SK-N-SH (cell line): Measurements from ENCODE around the gene PTOV1.
A peak's percentile ranks its signal among the peaks of the same experiment; 100 is the strongest.

Experiments used
- CHD2 ChIP-seq: fragments of 150-350 bp; IDR thresholded peaks from 2 replicates; pipeline ENCODE4 v1.6.1; 2018; ENCODE audit warnings: low read length; ENCODE audit not compliant: partially characterized antibody
- EP300 ChIP-seq, 2 experiments: IDR thresholded peaks; 2 replicates each; pipeline versions ENCODE4 v1.4.0 to v1.6.1; 2012; ENCODE audit warnings: borderline replicate concordance in 1 of 2, low read depth in 1 of 2, low read length in 1 of 2
- GABPA ChIP-seq: IDR thresholded peaks from 2 replicates; pipeline ENCODE4 v1.4.0; 2012; ENCODE audit warnings: low read depth, mild to moderate bottlenecking
- JUND ChIP-seq: IDR thresholded peaks from 2 replicates; pipeline ENCODE4 v1.4.0; 2012
- MXI1 ChIP-seq: IDR thresholded peaks from 2 replicates; pipeline ENCODE4 v1.6.1; 2012; ENCODE audit warnings: mild to moderate bottlenecking, low read depth, low read length, improper control_type of control experiment
- NFIC ChIP-seq: IDR thresholded peaks from 2 replicates; pipeline ENCODE4 v1.4.0; 2012; ENCODE audit warnings: borderline replicate concordance
- POLR2AphosphoS5 ChIP-seq: IDR thresholded peaks from 2 replicates; pipeline ENCODE4 v1.6.1; 2012; ENCODE audit warnings: low read depth, low read length
- SIN3A ChIP-seq: IDR thresholded peaks from 2 replicates; pipeline ENCODE4 v1.6.1; 2012; ENCODE audit warnings: low read depth, mild to moderate bottlenecking, low read length, moderate library complexity, borderline replicate concordance
- TAF1 ChIP-seq: IDR thresholded peaks from 2 replicates; pipeline ENCODE4 v1.6.1; 2012; ENCODE audit warnings: low read depth, mild to moderate bottlenecking, low read length, moderate library complexity, borderline replicate concordance
- TCF12 ChIP-seq: IDR thresholded peaks from 2 replicates; pipeline ENCODE4 v1.4.0; 2012
- TEAD4 ChIP-seq: IDR thresholded peaks from 2 replicates; pipeline ENCODE4 v1.4.0; 2012; ENCODE audit warnings: mild to moderate bottlenecking, borderline replicate concordance; ENCODE audit not compliant: insufficient read depth
- TF ChIP-seq, protein P1 (sequence below): fragments of 200-600 bp; sonication (generic); IDR thresholded peaks from 2 replicates; pipeline ENCODE4 v1.6.1; 2017; ENCODE audit warnings: antibody characterized with exemption, mild to moderate bottlenecking, moderate library complexity
- TF ChIP-seq, protein P2 (sequence below): IDR thresholded peaks from 2 replicates; pipeline ENCODE4 v1.4.0; 2012; ENCODE audit warnings: low read depth
- TF ChIP-seq, protein P3 (sequence below): IDR thresholded peaks from 2 replicates; pipeline ENCODE4; 2012

- TF ChIP-seq POLR2AphosphoS5 (no peak; the same call in 1 of the 2 replicates), GABPA (no peak), TAF1 (no peak), MXI1 (peak; percentile 18; the same call in 1 of the 2 replicates), TEAD4 (no peak), SIN3A (no peak), TCF12 (no peak), CHD2 (no peak), EP300 (IDR thresholded peaks at IDR 0.05; ENCODE audit: borderline replicate concordance in 1 of 2, low read depth in 1 of 2, low read length in 1 of 2) (no peak), JUND (no peak), NFIC (no peak)
- TF ChIP-seq, protein P1, sequence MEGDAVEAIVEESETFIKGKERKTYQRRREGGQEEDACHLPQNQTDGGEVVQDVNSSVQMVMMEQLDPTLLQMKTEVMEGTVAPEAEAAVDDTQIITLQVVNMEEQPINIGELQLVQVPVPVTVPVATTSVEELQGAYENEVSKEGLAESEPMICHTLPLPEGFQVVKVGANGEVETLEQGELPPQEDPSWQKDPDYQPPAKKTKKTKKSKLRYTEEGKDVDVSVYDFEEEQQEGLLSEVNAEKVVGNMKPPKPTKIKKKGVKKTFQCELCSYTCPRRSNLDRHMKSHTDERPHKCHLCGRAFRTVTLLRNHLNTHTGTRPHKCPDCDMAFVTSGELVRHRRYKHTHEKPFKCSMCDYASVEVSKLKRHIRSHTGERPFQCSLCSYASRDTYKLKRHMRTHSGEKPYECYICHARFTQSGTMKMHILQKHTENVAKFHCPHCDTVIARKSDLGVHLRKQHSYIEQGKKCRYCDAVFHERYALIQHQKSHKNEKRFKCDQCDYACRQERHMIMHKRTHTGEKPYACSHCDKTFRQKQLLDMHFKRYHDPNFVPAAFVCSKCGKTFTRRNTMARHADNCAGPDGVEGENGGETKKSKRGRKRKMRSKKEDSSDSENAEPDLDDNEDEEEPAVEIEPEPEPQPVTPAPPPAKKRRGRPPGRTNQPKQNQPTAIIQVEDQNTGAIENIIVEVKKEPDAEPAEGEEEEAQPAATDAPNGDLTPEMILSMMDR = no peak
- TF ChIP-seq, protein P2, sequence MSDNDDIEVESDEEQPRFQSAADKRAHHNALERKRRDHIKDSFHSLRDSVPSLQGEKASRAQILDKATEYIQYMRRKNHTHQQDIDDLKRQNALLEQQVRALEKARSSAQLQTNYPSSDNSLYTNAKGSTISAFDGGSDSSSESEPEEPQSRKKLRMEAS = no peak
- TF ChIP-seq, protein P3, sequence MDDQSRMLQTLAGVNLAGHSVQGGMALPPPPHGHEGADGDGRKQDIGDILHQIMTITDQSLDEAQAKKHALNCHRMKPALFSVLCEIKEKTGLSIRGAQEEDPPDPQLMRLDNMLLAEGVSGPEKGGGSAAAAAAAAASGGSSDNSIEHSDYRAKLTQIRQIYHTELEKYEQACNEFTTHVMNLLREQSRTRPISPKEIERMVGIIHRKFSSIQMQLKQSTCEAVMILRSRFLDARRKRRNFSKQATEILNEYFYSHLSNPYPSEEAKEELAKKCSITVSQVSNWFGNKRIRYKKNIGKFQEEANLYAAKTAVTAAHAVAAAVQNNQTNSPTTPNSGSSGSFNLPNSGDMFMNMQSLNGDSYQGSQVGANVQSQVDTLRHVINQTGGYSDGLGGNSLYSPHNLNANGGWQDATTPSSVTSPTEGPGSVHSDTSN = no peak
These were observed 42.2 kb upstream of the PTOV1 start for GRCh38 chr19:49808711-49809159.
